ENCODE data around the gene RAD51B. TPM values are rescaled to one million over a fixed set of nuclear protein-coding genes. Genes with fewer than 3 reads are reported as not detected.

The RAD51B gene
- total and polyA plus RNA-seq, 2 of the 13 experiments (the other 11 are each of a cell fraction or from before 2014, with no cell fraction given), result 7.0 to 9.5 TPM

- no peak overlapping the region for H2AFZ ChIP-seq (ENCODE audit: low read length)
- POLR2A ChIA-PET, result no interaction called here
- WGBS (ENCODE audit: low lambda C conversion rate), result 45% methylated on average over 1 of the region's 1 CpG
- ATAC-seq (no peak), FAIRE-seq (peak; percentile 28), DNase-seq (ENCODE audit: low spot score) (no peak)
- no peak overlapping the region for H3K9ac ChIP-seq (ENCODE audit: insufficient read depth, low read depth, low read length)
- H3K79me2 ChIP-seq (ENCODE audit: insufficient read depth, low read length), result no peaks in the 10 kb centered on the region
- no peaks in the 10 kb centered on the region for H3K36me3 ChIP-seq (replicated peaks in 1 of 2; ENCODE audit: control insufficient read depth in 1 of 2, insufficient read depth in 2 of 2, low read length in 2 of 2)
- H3K4me2 ChIP-seq (ENCODE audit: low read depth, low read length), result no peak overlapping the region
- no peak overlapping the region for H3K4me3 ChIP-seq (replicated peaks in 1 of 3; ENCODE audit: insufficient read depth in 1 of 3, low read depth in 2 of 3, low read length in 3 of 3)
- in situ Hi-C loops (cut with HindIII; ENCODE audit: extremely low pct_ligation_motif_present, low pct_unique_long_range_greater_than_20kb), result no loop called here
- no TSS peak for BruUV-seq (replicated peaks)
- no peaks in the 10 kb centered on the region for H4K20me1 ChIP-seq (ENCODE audit: insufficient read depth, low read length)
- H3K4me1 ChIP-seq (ENCODE audit: insufficient read depth, low read length), result peaks cover 34% of the 10 kb centered on the region
- no peaks in the 10 kb centered on the region for H3K9me3 ChIP-seq (ENCODE audit: low read length)
- no peak overlapping the region for H3K27ac ChIP-seq (ENCODE audit: extremely low read length, insufficient read depth, low read length)
- H3K27me3 ChIP-seq (ENCODE audit: control insufficient read depth in 1 of 2, insufficient read depth in 2 of 2, low read length in 2 of 2), result no peaks in the 10 kb centered on the region
- intact Hi-C loops (cut with micrococcal nuclease; ENCODE audit: unreplicated experiment), result no loop called here
- CTCF ChIA-PET (ENCODE audit: low intra/inter-chr PET ratio, low total read pairs), result no interaction called here
- TF ChIP-seq SIX4 (CRISPR knock-in tag; IDR thresholded peaks at IDR 0.05) (no peak), IKZF1 (IDR thresholded peaks at IDR 0.05) (no peak), GRHL1 (CRISPR knock-in tag; conservative IDR thresholded peaks at IDR 0.05) (no peak), MATR3 (CRISPR knock-in tag; IDR thresholded peaks at IDR 0.05) (no peak), NR2F6 (IDR thresholded peaks at IDR 0.05) (no peak), NR2F6 (CRISPR knock-in tag; IDR thresholded peaks at IDR 0.05) (no peak), ERF (CRISPR knock-in tag; IDR thresholded peaks at IDR 0.05) (no peak), ZBTB14 (CRISPR knock-in tag; IDR thresholded peaks at IDR 0.05) (no peak), ZFP36L2 (CRISPR knock-in tag; IDR thresholded peaks at IDR 0.05) (no peak), ZNF275 (CRISPR knock-in tag; IDR thresholded peaks at IDR 0.05; ENCODE audit: borderline replicate concordance) (no peak), ZNF737 (CRISPR knock-in tag; IDR thresholded peaks at IDR 0.05; ENCODE audit: borderline replicate concordance) (no peak), WIZ (CRISPR knock-in tag; IDR thresholded peaks at IDR 0.05) (no peak), ZNF710 (CRISPR knock-in tag; IDR thresholded peaks at IDR 0.05; ENCODE audit: borderline replicate concordance) (no peak), NR2F2 (IDR thresholded peaks at IDR 0.05; ENCODE audit: borderline replicate concordance, low read depth) (no peak), ZMYM2 (CRISPR knock-in tag; IDR thresholded peaks at IDR 0.05) (no peak), ETS1 (CRISPR knock-in tag; IDR thresholded peaks at IDR 0.05) (no peak)
Measured at GRCh38 chr14:68236582-68237458, 417.2 kb downstream of the RAD51B start.

Data from HepG2 (cell line).